ENCODE results near the gene CYP3A4. TPM values are rescaled to one million over a fixed set of nuclear protein-coding genes. Genes with fewer than 3 reads are reported as not detected.
"Not testable (repeated sequence)": the region's sequence is repeated elsewhere in the genome, so short reads cannot be mapped to it uniquely, and the experiment has no call there.

Gene CYP3A4
- total RNA-seq, 1 donor from 2014 or later, result not detected

DNA sequence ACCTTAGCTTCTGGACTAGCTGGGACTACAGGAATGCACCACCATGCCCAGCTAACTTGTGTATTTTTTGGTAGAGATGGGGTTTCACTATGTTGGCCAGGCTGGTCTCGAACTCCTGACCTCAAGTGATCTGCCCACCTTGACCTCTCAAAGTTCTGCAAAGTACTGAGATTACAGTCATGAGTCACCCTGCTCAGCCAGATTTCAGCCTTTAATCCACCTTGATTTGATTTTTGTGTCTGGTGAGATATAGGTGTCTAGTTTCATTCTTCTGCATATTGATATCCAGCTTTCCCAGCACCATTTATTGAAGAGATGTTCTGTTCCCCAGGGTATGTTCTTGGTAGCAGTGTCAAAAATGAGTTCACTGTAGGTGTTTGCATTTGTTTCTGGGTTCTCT lies 28.9 kb downstream of the CYP3A4 start:
- Mint-ChIP-seq H3K27me3 (ENCODE audit: unreplicated experiment) (no peaks in the 10 kb centered on the region), H3K27ac (ENCODE audit: unreplicated experiment) (no peak overlapping the region), H3K36me3 (ENCODE audit: unreplicated experiment) (peaks cover 4% of the 10 kb centered on the region)

GRCh38 chr7:99752356-99752755 lies 31.6 kb downstream of the CYP3A4 start:
- H3K4me3 Mint-ChIP-seq (ENCODE audit: unreplicated experiment), result no peak overlapping the region
- TF ChIP-seq, protein P1, sequence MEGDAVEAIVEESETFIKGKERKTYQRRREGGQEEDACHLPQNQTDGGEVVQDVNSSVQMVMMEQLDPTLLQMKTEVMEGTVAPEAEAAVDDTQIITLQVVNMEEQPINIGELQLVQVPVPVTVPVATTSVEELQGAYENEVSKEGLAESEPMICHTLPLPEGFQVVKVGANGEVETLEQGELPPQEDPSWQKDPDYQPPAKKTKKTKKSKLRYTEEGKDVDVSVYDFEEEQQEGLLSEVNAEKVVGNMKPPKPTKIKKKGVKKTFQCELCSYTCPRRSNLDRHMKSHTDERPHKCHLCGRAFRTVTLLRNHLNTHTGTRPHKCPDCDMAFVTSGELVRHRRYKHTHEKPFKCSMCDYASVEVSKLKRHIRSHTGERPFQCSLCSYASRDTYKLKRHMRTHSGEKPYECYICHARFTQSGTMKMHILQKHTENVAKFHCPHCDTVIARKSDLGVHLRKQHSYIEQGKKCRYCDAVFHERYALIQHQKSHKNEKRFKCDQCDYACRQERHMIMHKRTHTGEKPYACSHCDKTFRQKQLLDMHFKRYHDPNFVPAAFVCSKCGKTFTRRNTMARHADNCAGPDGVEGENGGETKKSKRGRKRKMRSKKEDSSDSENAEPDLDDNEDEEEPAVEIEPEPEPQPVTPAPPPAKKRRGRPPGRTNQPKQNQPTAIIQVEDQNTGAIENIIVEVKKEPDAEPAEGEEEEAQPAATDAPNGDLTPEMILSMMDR (IDR thresholded peaks at IDR 0.05; ENCODE audit: partially characterized antibody, unreplicated experiment), result no peak
- no peaks in the 10 kb centered on the region for H3K4me1 Mint-ChIP-seq (ENCODE audit: low read depth, unreplicated experiment)
- peaks cover 4% of the 10 kb centered on the region for H3K36me3 Mint-ChIP-seq (ENCODE audit: unreplicated experiment)
- no peak for DNase-seq
- no peak overlapping the region for H3K27ac Mint-ChIP-seq (ENCODE audit: unreplicated experiment)
- H3K9me3 Mint-ChIP-seq (ENCODE audit: unreplicated experiment), result no peaks in the 10 kb centered on the region
- no peaks in the 10 kb centered on the region for H3K27me3 Mint-ChIP-seq (ENCODE audit: unreplicated experiment)

More for the DNA sequence above, 28.9 kb downstream of the CYP3A4 start:
- Mint-ChIP-seq H3K4me1 (ENCODE audit: low read depth, unreplicated experiment) (no peaks in the 10 kb centered on the region), H3K9me3 (ENCODE audit: unreplicated experiment) (no peaks in the 10 kb centered on the region), H3K4me3 (ENCODE audit: unreplicated experiment) (no peak overlapping the region)
- TF ChIP-seq, protein P1 (IDR thresholded peaks at IDR 0.05; ENCODE audit: partially characterized antibody, unreplicated experiment), result no peak
- no peak for DNase-seq

GRCh38 chr7:99751322-99752052 lies 32.5 kb downstream of the CYP3A4 start:
- H3K9me3 Mint-ChIP-seq (ENCODE audit: unreplicated experiment); H3K4me3 Mint-ChIP-seq (ENCODE audit: unreplicated experiment); H3K4me1 Mint-ChIP-seq (ENCODE audit: low read depth, unreplicated experiment); H3K27me3 Mint-ChIP-seq (ENCODE audit: unreplicated experiment); H3K36me3 Mint-ChIP-seq (ENCODE audit: unreplicated experiment); H3K27ac Mint-ChIP-seq (ENCODE audit: unreplicated experiment); DNase-seq: not testable (repeated sequence)

GRCh38 chr7:99748846-99749579 lies 35.0 kb downstream of the CYP3A4 start:
- TF ChIP-seq, protein P1 (IDR thresholded peaks at IDR 0.05; ENCODE audit: partially characterized antibody, unreplicated experiment), result no peak
- H3K4me3 Mint-ChIP-seq (ENCODE audit: unreplicated experiment), result no peak overlapping the region
- H3K27ac Mint-ChIP-seq (ENCODE audit: unreplicated experiment), result no peak overlapping the region
- H3K27me3 Mint-ChIP-seq (ENCODE audit: unreplicated experiment), result peaks cover 2% of the 10 kb centered on the region
- no peak for DNase-seq
- H3K36me3 Mint-ChIP-seq (ENCODE audit: unreplicated experiment), result peaks cover 11% of the 10 kb centered on the region
- peaks cover 1% of the 10 kb centered on the region for H3K9me3 Mint-ChIP-seq (ENCODE audit: unreplicated experiment)
- no peaks in the 10 kb centered on the region for H3K4me1 Mint-ChIP-seq (ENCODE audit: low read depth, unreplicated experiment)

GRCh38 chr7:99746915-99747314 lies 37.1 kb downstream of the CYP3A4 start:
- DNase-seq; H3K4me1 Mint-ChIP-seq (ENCODE audit: low read depth, unreplicated experiment): not testable (repeated sequence)

GRCh38 chr7:99745395-99745794 lies 38.6 kb downstream of the CYP3A4 start:
- not testable (repeated sequence) for DNase-seq; H3K27me3 Mint-ChIP-seq (ENCODE audit: unreplicated experiment); H3K4me1 Mint-ChIP-seq (ENCODE audit: low read depth, unreplicated experiment); H3K27ac Mint-ChIP-seq (ENCODE audit: unreplicated experiment); H3K36me3 Mint-ChIP-seq (ENCODE audit: unreplicated experiment); H3K9me3 Mint-ChIP-seq (ENCODE audit: unreplicated experiment); H3K4me3 Mint-ChIP-seq (ENCODE audit: unreplicated experiment)

More at GRCh38 chr7:99746915-99747314, 37.1 kb downstream of the CYP3A4 start:
- H3K4me3 Mint-ChIP-seq (ENCODE audit: unreplicated experiment); H3K27ac Mint-ChIP-seq (ENCODE audit: unreplicated experiment); H3K36me3 Mint-ChIP-seq (ENCODE audit: unreplicated experiment); H3K9me3 Mint-ChIP-seq (ENCODE audit: unreplicated experiment); H3K27me3 Mint-ChIP-seq (ENCODE audit: unreplicated experiment): not testable (repeated sequence)
